Hematopoietic multipotent progenitor cell treated with erythropoietin and hydrocortisone succinate and interleukin-3 and kit ligand, for 15 days (in vitro differentiated cells): Measurements from ENCODE around the gene LRP6.

Experiments used
- DNase-seq: peaks from one replicate; pipeline ENCODE4 v3.0.0-alpha.2; 2015; ENCODE audit warnings: low spot score

Gene LRP6

DNA sequence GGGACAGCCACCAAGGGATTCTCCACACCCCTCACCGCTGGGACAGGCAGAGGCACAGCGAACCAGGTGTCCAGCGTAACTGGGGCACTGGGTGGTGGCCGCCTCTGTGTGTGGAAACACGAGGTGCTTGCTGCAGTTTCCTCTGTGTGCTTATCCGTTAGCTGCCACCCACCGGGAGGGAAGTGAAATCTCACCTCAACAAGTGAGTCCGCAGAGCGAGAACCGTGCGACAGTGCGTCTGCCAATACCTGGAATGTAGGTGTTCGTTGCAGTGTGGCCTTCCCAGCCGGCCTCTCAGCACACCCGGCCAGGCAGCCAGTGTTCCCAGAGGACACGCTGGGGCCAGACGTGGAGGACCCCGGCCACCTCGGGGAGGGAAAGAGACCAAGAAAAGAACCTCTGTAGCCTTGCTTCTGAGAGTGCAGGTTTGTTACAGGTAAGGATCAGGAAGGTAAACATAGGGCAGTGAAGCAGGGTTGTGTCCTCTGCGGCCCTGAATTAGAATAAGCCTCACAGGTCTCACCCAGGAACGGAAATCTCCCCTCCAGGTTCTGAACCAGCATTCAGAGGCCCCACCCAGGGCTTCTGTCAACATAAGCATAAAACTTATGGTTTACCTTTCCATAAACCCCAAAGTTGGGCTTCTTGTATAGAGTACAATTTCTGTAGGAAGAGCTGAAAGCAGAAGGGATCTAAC, 194.6 kb downstream of the LRP6 start:
- no peak for DNase-seq

- no peak for DNase-seq
Observed at GRCh38 chr12:12070674-12071656, 195.9 kb downstream of the LRP6 start, which contains the start of gene BCL2L14. Gene BCL2L14, plus strand, starts transcription at chr12:12070939. Its CDS starts 8,367 bp downstream, at chr12:12079306.

DNA sequence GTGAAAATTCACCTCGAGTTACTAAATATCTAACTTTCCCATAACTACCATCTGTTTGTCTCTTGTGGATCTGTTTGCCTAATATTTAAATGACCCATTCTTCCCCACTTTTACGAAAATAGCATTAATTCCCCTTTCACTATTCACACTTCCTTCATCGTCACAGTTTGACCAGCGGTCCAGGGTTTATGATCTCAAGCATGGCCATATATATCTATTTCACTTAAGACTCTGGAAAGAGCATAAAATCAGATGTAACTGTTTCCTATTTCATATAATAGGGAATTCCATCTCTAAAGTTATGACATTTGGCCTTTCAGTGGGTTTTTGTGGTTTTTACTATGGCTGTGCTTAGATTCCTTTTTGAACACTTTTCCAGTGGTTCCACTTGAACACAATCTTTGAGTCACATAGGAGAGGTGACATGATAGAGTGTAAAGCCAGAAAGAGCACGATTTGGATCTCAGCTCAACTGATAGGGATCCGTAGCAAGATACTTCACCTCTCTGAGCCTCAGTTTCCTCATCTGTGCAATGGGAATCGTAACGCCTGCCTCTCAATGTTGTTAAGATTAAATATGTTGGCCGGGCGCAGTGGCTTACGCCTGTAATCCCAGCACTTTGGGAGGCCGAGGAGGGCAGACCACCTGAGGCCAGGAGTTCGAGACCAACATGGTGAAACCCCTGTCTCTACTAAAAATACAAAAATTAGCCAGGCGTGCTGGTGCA, 196.9 kb downstream of the LRP6 start:
- DNase-seq = no peak

GRCh38 chr12:12068751-12069150, 198.1 kb downstream of the LRP6 start:
- DNase-seq = no peak
